Measurements from ENCODE around the gene IFT88. TPM values are rescaled to one million over a fixed set of nuclear protein-coding genes. Genes with fewer than 3 reads are reported as not detected.

IFT88 gene
- total RNA-seq, 2 donors from 2014 or later, result 13.6 to 14.0 TPM

DNA sequence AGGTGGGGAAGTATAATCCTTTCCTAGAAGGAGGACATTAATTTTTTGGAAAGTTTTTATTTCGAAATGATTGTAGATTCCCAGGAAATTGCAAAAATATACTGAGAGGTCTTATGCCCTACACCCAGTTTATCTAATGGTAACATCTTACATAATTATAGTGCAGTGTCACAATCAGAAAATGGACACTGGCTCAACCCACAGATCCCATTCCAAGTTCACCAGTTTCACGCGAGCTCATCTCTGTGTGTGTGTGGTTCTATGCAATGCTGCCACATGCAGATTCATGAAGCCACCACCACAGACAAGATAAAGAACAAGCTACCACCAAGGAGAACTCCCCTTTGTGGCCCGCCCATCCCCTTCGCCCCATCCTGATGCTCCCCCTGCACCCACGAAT, 160.9 kb downstream of the IFT88 start:
- no peak for DNase-seq (ENCODE audit: low spot score)
- intact Hi-C loops (cut with DNase I), result loop anchor here in 1 of 2 donors (5.0 kb wide), 1 partner anchor 34 kb away; no protein-coding TSS in a partner anchor

GRCh38 chr13:20728579-20729311, 161.8 kb downstream of the IFT88 start:
- intact Hi-C loops (cut with DNase I), result loop anchor here in 1 of 2 donors (5.0 kb wide), 1 partner anchor 34 kb away; no protein-coding TSS in a partner anchor
- DNase-seq (ENCODE audit: low spot score), result no peak

- DNase-seq (ENCODE audit: low spot score), result no peak
- intact Hi-C loops (cut with DNase I), result loop anchor here in 1 of 2 donors (5.0 kb wide), 1 partner anchor 32 kb away; no protein-coding TSS in a partner anchor
Observed at GRCh38 chr13:20729633-20730585, 163.0 kb downstream of the IFT88 start.

GRCh38 chr13:20738616-20739015, 171.7 kb downstream of the IFT88 start:
- intact Hi-C loops (cut with DNase I), result no loop called here
- no peak for DNase-seq (ENCODE audit: low spot score)

- DNase-seq (ENCODE audit: low spot score), result no peak
- intact Hi-C loops (cut with DNase I), result no loop called here
Observed at GRCh38 chr13:20740021-20740420, 173.1 kb downstream of the IFT88 start.

Other genes with a start within 250 kb of the IFT88 start
- 10 to 100 TPM; 24.4 to 30.2 TPM for gene CRYL1, start 41.3 kb upstream of the IFT88 start, total RNA-seq
- 1 to 10 TPM; 9.2 to 9.8 TPM for gene IL17D, start 136.5 kb downstream of the IFT88 start, total RNA-seq
- gene EEF1AKMT1, start 206.8 kb downstream of the IFT88 start, total RNA-seq, result 10 to 100 TPM; 13.7 to 17.4 TPM